ENCODE results near the gene STAP2.

STAP2 gene

DNA sequence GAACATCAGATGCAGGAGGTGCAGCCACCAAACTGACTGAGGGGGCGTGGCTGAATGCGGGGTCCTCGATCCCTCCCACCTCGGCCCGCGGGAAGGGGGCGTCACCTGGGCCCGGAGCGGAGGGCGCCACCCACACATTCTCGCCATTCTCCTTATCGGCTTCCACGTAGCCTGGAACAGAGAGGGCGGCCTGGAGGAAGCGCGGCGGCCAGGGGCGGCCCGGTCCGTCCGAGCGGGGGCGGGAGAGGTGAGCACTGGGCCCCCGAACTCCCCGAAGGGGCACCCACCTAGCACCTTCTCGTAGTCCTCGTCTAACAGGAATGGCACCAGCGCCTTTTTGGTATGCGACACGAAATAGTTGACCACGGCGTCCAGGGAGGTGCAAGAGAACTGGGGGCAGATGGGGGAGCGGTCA is 11.8 kb downstream of the STAP2 start:
- no peak for DNase-seq

DNA sequence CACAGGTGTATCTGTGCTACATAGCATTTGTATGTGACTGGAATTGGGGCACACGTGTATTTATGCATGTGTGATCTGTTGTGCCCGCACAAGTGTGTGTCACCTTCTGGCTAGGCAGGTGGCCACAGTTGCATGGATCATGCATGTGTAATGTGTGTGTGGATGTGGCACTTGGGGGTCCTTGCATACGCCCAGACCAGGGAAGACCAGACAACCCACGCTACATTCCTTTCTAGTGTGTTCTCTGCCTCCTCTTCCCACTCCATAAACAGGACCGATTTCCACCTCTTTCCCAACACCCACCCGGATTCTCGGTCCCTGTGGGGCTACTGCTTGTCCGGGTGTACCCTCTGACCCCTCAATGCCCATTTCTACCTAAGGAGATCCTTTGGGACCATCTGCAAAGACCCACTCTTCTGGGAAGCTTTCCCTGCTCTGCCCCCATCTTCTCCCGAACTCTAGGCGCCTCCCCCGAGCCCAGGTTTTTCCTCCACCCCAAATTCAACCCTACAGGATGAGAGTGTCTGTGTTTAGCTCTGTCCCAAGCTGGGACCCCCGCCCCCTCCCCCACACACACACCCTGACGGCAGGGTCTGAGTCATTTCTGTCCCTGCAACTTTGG is 12.3 kb downstream of the STAP2 start:
- no peak for DNase-seq

DNA sequence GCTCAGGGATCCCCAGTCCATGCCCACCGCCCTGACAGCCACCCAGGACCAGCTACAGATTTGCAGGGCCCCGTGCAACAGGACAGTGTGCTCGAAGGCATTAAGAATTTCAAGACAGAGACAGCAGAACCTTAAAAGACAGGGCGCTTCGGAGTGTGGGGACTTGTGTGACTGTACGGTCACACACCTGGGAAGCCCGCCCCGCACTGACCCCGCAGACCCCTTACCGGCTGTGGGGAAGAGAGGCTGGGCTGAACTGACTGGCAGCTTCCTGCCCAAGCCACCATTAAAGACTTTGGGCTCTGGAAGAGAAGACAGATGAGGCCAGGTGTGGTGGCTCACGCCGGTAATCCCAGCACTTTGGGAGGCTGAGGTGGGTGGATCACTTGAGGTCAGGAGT is 14.4 kb downstream of the STAP2 start:
- DNase-seq, result no peak

DNA sequence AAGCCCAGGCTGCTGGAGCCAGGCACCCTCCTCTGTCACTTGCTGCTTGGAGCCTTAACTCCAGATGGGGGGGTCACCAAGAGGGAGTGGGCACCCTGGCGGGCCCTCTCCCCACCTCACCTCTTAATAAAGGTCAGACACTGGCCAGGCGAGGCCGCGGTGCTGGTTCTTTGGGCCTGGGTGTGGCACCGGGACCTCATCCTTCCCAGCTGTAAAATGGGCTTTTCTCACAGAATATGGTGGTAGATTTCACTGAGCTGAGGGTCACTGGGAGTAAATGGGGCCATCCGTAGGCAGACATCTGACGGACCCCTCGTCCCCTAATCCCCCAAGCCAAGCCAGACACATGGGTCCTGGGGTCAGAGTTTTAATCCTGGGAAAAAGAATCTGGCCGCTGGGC is 14.9 kb downstream of the STAP2 start:
- no peak for DNase-seq

DNA sequence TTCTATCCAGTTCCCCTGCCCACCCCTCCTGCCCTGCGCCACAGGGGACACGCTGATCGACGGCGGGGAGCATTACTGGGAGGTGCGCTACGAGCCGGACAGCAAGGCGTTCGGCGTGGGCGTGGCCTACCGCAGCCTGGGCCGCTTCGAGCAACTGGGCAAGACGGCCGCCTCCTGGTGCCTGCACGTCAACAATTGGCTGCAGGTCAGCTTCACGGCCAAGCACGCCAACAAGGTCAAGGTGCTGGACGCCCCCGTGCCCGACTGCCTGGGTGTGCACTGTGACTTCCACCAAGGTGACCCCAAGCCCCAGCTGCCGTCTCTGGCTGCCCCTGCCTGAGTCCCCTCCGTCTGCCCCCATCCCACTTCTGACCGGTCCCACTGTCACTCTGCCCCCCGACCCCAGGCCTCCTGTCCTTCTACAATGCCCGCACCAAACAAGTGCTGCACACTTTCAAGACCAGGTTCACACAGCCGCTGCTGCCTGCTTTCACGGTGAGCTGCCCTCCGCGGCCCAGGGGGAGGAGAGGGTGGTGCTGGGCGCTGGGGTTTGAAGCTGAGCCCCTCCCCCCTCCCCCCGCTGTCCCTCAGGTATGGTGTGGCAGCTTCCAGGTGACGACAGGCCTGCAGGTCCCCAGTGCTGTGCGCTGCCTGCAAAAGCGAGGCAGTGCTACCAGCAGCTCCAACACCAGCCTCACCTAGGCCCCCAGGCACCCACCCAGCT is 15.5 kb downstream of the STAP2 start:
- DNase-seq, result no peak

DNA sequence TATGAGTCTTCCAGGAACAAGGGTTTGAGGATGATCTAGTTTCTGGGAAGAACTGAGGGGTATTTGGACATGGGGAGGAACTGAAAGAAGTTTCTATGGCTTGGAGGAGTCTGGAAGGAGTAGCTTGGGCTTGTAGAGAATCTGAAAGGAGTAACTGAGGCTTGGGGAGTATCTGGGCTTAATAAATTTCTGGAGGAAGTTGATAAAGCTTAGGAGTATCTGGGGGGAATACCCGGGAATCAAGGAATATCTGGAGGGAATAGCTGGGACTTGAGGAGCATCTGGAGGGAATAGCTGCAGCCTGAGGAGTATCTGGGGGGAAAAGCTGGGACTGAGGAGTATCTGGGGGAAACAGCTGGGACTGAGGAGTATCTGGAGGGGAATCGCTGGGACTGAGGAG is 18.2 kb downstream of the STAP2 start:
- DNase-seq, result no peak

DNA sequence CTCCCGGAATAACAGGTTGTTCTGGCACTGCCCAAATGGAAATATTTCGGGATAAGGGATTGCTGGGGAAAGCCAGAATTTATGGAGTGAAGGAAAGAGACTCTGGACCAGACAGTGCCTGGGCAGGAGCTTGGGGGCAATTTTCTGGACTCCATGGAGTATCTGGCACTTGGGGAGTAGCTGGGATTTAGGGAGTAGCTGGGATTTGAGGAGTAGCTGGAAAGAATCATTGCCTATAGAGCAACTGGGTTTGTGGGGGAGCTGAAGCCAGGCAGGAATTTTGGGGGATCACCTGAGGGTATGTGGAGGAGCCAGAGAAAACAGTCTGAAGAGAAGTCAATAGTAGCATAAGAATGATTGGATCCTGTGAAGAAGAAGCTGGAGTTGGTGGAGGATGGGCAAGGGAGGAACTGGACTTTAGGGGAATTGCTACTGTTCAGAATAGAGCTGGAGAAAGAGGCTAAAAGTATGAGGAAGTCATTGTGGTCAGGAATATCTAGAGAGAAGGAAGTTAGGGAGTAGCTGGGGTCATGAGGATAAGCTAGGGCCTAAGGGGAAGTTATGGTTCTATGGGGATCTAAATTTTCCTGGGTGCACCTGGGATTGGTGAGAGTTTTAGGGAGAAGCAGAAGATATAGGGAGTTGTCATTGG is 19.4 kb downstream of the STAP2 start:
- no peak for DNase-seq

DNA sequence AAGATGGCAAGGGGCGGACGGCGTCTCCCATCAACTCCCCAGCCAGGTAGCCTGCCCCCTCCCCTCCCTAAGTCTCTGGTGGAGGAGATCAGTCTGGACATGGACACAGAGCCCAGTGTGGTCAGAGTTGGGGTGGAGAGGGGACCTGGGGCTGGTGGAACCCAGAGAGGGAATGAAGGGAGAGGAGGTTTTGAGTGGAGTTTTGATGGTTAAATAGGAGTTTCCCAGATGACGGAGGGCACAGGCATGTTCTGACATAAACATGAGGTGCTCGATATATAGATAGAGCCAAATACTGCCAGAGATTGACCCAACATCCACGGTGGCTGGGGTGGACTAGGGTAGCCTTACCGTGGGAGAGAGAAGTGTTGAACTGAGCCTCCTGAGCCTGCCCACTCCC is 20.2 kb downstream of the STAP2 start:
- DNase-seq, result no peak

DNA sequence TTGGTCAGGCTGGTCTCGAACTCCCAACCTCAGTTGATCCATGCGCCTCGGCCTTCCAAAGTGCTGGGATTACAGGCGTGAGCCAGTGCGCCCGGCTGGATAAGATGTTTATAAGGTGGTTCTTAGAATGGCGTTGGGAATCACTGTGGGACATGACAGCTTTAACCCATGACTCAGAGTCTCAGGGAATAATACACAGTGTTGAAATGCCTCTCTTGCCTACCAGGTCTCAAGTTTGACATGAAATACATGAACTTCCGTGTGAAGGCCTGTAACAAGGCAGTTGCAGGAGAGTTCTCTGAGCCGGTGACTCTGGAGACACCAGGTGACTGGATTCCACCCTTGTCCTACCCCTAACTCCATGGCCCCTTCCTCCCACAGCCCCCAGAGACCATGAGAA is 21.7 kb downstream of the STAP2 start:
- DNase-seq, result no peak

DNA sequence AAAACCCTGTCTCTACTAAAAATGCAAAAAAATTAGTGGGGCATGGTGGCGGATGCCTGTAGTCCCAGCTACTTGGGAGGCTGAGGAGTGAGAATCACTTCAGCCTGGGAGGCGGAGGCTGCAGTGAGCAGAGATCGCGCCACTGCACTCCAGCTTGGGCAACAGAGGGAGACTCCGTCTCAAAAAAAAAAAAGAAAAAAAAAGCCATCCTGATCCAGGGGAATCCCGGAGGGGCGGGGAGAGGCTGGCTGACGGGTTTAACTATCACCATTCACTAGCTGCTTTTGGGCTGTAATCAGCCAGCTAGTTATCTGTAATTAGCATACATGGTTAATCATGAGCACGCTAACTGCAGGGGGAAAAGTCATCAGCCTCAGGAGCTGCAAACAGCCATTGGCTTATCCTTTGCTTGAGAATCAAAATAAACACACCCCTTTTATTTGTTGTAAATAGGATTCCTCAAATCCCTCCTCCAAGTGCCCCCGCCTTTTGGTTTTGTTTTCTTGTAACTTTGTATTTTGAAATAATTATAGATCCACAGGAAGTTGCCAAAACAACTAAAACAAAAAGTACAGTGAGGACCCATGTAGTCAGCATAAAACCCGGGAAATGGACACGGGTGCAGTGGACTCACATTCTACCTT is 24.7 kb downstream of the STAP2 start:
- DNase-seq, result no peak

DNA sequence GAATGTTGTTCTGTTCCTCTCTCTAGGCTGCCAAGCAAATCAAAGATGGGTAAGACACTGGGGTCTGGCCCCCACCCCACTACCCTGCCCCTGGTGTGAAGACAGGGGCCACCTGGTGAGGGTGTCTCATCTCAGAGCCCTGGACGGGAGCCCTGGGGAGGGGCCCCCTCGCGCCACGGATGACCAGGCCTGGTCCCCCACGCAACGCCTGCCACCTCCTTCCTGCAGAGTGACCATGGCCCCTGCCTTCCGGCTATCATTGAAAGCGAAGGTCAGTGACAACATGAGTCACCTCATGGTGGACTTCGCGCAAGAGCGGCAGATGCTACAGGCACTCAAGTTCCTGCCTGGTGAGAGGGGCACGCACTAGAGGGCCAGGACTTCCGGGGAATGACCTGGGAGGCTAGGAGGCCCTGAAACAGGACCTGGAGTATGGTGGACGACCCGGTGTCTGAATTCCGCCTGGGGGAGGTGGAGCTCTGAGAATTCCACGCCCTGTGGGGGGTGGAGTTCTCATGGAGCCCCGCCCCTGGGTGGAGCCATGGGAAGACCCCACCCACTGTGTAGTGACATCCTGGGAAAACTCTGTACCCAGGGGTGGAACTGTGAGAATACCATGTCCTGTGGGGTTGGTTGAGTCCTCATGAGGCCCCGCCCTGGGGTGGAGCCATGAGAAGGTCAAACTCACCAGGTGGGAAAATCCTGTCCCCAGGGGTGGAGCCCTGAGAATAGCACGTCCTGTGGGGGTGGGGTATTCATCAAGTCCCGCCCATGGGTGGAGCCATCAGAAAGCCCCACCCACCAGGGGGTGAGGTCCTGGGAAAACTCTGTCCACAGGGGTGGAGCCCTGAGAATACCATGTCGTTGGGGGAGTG is 28.1 kb downstream of the STAP2 start:
- DNase-seq, result no peak

DNA sequence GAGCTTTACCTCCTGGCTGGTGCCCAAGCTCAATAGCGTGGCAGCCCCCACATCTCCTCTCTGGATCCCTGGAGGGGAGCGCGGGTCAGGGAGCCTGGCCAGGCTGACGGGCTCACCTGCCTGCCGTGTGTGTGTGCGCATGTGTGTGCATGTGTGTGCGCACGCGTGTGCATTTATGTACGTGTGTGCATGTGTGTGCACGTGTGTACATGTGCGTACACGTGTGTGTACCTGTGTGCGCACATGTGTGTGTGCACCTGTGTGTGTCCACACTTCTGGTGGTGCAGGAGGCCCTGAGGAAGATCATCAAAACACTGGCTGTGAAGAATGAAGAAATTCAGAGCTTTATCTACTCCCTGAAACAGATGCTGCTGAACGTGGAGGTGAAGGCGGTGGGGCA is 33.0 kb downstream of the STAP2 start:
- DNase-seq, result no peak

DNA sequence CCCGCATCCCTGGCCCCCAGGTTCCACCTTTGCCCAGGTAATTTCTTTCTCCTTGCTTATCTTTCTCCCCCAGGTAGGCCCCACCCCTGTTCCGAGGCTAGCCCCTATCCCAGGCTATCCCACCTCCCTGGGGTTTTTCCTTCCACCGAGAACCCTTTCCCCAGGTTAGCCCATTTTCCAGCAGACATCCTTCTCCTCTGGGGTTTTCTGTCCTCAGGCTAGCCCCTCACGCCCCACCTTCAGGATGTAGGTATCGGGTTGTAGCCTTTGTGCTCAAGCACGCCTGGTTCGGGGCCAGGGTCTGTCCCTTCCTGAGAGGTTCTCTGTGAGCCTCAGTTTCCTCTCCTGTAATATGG is 33.4 kb downstream of the STAP2 start:
- no peak for DNase-seq

DNA sequence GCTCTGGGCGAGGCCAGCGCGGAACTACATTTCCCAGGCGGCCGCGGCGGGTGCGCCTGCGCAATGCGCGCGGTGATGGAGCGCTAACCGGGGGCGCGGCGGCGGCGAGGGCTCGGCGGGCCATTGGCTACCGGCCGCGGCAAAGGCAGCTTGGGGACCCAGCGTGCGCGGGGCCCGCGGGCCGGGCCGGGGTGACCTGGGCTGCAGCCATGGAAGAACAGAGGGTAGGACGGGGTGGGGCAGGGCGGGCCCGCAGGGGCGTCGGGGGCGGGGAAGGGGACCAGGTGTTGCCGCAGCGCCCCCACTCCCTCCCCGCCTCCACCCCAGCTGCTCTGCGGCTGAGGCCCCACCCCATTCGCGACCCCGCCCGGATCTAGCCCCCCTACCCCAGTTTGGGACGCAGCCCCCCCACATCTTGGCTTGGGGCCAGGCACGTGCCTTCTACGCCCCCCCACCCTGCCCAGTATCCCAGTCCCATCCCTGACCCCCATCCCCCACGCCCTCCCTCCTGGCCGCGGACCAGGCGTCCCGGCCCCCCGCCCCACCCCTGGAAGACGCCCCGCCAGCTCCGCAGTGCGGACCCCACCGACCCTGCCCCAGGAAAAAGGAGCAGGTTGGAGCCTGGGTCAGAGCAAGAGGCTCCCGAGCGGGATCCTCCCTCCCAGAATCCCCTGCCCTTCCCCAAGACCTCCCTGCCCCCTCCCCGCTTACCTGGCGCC is 33.9 kb downstream of the STAP2 start, which contains the start of gene FSD1:
FSD1 (plus strand) TSS at position 61 of the 719 bp plus-strand sequence; CDS start at position 210, 149 bp downstream.
- DNase-seq, result peak; percentile 57

DNA sequence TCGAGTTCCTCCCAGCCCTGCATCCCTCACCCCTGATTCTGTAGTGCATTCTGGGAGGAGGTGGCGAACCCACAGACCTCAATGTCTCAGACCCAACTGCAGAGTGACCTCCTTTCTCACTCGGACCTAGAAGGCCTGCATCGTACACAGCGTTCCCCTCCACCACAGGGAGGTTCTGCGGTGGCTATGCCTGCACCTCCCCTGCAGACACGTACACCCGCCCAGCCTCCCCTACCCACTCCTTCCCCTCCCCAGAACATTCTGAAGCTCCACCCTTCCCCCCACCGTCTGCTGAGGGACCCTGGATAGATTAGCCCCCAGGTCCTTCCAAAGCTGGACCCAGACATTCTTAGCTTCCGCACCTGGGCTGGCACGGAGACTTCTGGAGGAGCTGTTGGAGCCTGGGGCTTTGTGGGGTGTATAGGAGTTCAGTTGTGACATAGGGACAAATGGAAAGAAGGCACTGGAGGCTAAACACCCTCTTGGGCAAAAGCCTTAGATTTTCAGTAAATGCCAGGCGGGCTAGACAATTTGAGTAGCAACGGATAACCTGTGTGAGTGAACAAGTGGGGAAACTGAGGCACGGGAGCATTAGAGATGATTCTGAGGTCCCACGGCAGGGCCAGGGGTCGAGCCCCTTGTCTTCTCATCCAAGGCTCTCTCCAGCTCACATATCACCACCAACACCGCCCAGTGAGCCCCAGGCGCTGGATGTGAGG is 34.6 kb downstream of the STAP2 start:
- no peak for DNase-seq

DNA sequence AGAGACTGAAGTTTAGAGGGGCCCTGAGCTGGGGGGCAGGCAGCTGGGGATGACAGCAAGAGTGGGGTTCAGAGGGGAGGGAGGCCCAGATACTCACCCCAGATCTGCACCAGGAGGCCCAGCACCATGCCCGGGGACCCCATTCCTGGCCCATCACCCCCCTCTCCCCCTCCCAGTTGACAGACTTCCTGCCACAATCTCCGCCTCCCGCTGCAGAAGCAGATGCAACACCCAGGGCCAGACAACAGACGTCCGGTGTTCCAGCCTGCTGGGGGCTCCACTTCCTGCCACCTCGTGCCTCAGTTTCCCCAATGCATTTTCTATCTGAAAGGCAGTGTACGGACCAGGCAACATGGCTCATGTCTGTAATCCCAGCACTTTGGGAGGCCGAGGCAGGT is 36.4 kb downstream of the STAP2 start, which contains the start of gene TMIGD2:
TMIGD2 (minus strand) TSS at position 147 of the 398 bp plus-strand sequence; CDS start at position 143, 4 bp downstream.
- no peak for DNase-seq

DNA sequence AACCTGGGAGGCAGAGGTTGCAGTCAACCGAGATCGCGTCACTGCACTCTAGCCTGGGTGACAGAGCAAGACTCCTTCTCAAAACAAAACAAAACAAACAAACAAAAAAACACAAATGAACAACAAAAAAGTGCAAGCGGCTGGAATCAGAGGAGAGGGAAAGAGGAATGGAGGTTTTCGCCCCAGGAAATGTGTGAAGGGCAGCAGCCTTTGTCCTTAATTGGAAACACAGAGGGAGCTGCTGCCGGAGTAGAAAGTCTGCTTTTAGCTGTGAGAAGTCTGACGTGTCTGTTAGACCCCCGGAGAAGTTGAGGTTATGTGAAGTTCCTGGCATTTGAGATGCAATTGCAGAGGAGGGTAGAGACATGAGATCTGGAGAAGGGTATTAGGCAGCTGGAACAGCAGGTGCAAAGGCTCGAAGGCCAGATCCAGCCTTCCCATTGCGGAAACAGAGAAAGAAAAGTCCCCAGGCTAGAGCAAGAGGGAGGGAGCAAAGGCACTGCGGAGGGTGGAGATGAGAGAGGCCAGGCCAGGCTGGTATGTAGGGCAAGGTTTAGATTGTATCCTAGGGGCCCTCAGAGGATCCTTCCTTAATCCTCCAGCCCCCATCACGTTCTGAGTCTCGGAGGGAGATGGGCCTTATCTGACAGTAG is 36.9 kb downstream of the STAP2 start:
- DNase-seq, result no peak

DNA sequence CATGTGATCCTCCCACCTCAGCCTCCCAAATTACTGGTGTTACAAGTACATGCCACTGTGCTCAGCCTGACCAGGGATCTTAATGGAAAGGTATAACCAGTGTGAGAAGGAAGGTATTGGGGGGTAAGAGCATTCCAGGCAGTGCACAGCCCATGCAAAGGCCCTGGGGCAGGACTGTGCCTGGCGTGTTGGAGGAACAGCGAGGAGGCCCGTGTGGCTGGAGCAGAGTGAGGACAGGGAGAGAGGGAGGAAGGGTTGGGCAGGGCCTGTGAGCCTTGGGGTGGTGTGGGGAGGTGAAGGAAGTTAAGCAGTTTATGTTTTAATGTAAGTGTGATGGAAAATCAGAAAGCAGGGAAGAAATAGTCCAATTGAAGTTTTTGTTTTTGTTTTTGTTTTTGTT is 38.0 kb downstream of the STAP2 start:
- DNase-seq, result no peak

DNA sequence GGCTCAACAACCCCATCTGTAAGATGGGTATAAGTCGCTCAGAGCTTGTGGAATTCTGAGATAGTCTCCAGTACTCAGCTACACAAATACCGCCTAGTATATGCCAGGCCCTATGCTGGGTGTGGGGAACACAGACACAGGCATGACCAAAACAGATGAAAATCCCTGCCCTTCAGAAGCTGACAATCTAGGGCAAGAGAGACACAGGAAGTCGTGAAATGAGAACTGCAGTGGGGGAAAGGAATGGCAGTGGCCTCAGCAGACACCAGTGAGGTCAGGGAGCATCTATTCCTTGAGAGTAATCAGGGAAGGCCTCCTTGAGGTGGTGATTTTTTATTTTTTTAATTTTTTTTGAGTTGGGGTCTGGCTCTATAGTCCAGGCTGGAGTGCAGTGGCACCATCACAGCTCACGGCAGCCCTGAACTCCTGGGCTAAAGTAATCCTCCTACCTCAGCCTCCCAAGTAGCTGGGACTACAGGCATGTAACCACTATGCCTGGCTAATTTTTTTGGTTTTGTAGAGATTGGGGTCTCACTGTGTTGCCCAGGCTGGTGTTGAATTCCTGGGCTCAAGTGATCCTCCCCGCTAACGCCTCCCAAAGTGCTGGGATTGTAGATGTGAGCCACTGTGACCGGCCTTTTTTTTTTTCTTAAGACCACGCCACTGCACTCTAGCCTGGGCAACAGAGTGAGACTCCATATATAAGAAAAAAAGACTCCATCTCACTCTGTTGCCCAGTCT is 39.6 kb downstream of the STAP2 start:
- DNase-seq, result no peak

All from HCEC 1CT (cell line).